Measurements from ENCODE around the gene UBC.
"Not testable (repeated sequence)": the region's sequence is repeated elsewhere in the genome, so short reads cannot be mapped to it uniquely, and the experiment has no call there.

The UBC gene

DNA sequence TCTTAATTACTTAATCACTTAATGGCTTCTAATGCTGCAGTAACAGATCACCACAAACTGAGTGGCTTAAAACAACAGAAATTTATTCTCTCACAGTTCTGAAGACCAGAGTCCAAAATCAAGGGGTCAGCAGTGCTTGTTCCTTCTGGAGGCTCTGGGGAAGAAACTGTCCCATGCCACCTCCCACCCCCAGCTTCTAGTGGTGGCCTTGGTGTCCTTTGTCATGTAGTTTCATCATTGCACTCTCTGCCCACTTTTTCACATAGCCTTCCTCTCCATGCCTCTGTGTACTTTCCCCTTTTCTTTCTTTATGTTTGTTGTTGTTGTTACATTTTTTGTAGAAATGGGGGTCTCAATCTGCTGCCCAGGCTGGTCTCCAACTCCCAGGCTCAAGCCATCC is 16.1 kb upstream of the UBC start:
- DNase-seq: no peak

DNA sequence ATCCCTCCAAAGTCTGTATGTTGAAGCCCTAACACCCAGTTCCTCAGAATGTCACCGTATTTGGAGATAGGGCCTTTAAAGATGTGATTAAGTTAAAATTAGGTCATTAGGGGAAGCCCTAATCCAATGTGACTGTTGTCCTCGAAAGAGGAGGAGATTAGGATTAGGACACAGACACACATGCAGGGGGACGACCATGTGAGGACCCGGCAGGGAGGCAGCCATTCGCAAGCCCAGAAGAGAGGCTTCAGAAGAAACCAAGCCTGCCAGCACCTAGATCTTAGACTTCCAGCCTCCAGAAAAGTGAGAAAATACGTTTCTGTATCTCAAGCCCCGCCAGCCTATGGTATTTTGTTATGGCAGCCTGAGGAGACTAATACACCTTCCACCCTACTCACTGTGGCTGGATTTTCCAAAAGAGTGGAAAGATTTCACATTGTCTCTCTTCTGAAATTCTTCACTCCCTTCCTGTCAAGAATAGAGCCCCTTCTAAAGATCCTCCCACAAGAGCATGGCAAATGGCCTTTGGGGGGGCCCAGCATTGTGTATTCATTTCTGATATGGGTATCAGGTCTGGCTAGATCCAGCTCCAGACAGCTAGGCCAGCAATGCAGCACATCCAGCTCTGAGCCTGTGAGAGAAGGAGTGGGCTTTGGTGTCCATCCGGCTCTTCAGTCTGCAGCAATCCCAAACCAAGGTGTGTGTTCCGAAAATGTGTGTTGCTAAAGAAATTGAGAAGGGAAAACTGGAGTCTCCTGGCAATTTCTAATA is 15.4 kb upstream of the UBC start:
- no peak for DNase-seq

DNA sequence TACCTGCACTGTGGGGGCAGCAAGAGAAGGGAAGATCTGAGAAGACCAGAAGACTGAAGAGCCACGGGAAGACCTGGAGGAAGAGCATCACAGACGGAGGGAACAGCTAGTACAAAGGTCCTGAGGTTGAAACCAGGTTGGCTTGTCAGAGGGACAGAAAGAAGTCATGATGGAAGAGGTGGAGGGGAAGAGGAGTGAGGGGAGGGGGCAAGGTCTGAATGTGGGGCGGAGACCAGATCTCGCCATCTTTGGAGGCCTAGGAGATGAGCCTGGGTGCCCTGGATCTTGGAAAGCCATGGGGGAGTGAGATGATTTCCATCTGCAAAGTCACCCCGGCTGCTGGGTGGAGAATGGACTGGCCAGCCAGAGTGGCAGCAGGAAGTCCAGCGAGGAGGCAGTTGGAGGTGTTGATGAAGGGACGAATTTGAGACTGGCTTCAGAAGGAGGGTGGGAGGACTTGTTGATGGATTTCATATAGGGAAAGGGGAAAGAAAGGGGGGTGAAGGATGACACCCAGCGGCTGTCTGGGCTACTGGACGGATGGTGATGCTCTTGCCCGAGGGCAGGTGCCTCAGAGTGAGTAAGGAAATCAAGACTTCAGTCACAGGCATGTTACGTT is 14.6 kb upstream of the UBC start:
- DNase-seq: no peak

DNA sequence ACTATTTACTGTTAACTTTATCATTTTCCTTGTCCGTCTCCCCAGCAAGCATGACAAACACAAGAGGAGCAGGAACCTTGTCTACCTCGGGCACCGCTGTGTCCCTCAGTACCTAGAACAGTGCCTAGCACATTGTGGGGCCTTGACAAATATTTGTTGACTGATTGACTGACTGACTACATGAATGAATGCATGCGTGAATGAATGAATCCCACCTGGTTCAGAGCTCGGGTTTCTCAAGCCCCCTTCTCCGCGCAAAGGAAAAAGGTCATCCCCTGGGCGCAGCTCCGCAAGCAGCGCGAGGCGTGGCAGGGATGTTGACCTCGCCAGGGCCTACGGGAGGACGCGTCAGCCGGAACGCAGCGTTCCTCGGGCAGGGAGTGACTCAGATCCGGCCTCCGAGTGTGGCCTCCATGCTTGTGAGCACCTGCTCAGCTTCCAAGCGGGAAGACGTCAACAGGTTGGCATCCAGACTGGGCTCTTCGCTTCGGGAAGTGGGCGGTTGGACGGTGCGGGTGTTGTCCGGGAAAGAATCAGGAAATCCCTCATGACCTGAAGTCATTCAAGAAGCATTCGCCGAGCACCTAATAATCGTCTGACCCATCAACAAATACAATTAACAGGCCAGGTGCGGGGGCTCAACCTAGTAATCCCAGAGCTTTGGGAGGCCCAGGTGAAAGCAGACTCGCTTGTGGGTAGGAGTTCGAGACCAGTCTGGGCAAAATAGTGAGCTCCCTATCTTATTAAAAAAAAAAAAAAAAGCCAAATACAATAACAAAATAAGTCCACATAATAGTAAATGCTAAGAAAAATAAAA is 13.9 kb upstream of the UBC start:
- DNase-seq: no peak

DNA sequence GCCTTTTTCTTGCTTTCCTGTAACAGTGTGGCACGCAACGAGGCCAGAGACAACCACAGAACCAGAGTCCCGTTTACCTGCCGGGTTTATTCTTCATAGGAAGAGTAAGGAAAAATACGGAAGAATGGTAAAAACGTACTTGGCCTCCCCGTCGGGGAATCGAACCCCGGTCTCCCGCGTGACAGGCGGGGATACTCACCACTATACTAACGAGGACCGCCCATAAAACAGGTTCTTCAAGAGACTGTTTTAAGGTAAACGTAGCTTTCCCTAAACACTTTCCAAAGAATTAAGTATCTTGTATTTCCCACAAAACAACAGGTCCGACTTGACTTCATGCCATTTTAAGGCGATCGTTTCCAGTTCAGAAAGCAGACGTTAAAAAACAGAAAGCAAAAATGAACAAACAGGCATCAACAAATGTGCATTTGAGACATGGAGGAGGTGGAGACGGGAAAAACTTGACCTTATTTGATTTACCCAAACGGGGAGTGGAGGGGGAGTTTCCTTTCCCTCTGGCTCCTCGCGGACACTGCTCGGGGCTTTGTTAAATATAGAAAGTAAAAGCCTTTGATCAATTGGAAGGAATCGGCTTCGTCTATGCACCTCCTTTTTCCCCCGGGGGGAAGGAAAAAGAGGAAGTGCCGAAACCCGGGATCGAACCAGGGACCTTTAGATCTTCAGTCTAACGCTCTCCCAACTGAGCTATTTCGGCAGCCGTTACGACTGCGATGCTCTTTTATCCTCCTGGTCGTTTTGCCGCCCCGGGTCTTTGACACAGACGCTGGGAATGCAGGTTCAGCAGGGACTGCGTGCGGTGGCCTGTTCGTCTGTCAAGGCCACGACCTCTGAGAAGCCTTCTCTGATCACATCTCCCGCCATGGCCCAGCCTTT is 13.0 kb upstream of the UBC start:
- DNase-seq: no peak

DNA sequence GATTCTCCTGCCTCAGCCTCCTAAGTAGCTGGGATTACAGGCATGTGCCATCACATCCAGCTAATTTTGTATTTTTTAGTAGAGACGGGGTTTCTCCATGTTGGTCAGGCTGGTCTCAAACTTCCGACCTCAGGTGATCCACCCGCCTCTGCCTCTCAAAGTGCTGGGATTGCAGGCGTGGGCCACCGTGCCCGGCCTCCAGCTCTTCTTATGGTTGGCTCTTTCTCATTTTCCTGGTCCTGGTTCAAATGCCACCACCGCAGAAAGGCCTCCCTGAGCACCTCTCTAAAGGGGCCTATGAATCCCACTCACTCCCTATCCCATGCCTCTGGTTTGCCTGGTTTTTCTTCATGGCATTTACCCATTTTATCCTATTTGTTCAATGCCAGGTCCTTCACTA is 11.3 kb upstream of the UBC start:
- not testable (repeated sequence) for DNase-seq

DNA sequence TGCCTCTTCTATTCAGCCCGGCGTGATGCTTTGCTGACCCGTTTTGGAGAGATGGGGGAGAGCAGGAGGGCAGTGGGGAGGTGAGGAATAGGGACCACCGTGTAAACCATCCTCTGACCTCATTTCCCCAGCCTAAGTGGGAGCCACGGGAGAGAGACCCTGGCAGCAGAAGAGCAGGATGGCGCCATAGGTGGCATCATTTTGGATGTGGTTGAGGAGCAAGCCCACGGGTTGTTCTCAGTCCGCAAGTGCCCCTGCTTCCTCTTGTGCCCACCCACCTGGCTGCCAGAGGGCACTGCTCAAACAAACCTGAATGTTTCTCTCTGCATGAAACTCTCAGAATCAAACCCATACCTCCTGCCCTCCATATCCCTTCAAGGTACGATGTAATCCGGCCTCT is 10.7 kb upstream of the UBC start:
- no peak for DNase-seq

DNA sequence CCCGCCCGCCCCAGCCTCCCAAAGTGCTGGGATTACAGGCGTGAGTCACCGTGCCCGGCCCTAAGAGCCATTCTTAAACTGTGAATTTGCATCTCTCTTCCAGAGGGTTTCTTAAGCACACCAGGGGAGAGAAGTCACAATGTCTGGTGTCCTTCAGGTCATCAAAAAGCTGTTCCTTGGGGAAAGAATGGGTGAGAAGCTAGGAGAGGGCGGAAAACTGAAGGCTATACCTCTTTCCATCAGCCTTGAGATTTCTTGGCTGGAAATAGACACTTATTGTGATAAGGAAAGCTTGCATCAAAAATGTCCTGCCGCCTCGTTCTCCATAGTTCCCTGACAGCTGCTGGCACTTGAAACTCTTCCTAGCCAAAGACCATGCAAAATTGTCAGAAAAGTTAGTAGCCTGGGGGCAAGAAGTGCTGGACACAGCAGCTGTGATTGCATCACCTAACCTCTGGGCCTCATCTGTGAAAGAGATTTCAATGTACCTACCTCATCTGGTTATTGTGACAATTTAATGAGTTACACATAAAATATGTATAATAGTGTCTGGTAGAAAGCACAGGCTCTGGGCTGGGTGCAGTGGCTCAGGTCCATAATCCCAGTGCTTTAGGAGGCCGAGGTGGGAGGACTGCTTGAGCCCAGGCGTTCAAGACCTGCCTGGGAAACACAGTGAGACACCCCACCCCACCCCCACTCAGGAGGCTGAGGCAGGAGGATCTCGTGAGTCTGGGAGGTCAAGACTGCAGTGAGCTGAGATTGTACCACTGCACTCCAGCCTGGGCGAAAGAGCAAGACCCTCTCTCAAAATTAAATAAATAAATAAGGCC is 9.7 kb upstream of the UBC start:
- no peak for DNase-seq

DNA sequence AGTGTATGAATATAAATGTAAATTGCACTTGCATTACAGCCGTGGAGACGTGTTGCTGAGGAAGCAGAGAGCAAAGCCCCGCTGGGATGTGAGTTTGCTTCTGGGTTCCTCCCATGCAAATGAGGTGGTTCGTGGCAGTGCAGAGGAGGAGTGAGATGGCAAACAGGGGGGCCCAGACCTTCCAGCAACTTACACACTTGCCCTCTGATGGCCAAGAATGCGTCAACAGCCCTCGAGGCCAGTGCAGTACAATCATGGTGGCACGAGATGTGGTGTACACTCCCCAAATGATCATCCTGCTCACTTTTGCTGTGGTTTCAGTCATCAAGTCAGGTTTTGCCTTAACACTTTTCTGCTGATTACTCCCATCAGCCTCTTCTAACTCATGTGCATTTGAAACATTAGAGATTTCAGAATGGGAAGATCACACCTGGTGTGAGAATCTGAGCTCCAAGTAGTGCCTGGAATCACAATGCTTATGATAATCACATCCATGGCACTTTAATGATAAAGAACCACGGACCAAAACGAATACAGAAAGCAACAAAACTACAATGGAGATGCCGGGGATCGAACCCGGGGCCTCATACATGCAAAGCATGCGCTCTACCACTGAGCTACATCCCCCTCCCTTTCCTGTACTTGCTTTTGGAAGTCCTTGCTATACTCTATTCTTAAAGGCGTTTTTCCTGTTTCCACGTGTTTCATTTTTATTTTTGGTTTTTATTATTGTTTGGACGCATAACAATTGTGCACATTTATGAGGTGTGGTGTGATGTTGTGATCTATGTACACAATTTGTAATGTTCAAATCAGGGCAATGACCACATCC is 7.0 kb upstream of the UBC start:
- no peak for DNase-seq

DNA sequence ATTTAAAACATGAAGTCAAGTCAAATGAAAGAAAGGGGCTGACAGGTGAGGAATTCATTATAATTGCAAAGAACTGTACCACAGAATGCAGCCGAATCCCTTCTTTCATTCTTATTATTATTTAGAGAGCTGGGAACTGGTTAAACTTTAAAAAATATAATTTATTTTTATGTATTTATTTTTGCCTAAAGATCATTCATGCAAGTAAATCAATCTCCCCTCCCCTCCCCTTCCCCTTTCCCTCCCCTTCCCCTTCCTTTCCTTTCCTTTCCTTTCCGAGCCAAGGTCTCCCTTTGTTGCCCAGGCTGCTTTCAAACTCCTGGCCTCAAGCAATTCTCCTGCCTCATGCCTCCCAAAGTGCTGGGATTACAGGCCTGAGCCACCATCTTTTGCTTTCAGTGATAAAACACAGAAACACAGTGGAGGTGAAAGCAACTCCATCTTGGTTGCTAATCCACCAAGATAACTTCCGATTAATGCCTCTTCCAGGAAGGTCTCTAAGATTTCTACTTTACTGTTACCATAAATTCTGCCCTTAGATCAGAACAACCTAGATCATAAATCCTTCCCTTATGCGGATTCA is 6.0 kb upstream of the UBC start:
- no peak for DNase-seq

DNA sequence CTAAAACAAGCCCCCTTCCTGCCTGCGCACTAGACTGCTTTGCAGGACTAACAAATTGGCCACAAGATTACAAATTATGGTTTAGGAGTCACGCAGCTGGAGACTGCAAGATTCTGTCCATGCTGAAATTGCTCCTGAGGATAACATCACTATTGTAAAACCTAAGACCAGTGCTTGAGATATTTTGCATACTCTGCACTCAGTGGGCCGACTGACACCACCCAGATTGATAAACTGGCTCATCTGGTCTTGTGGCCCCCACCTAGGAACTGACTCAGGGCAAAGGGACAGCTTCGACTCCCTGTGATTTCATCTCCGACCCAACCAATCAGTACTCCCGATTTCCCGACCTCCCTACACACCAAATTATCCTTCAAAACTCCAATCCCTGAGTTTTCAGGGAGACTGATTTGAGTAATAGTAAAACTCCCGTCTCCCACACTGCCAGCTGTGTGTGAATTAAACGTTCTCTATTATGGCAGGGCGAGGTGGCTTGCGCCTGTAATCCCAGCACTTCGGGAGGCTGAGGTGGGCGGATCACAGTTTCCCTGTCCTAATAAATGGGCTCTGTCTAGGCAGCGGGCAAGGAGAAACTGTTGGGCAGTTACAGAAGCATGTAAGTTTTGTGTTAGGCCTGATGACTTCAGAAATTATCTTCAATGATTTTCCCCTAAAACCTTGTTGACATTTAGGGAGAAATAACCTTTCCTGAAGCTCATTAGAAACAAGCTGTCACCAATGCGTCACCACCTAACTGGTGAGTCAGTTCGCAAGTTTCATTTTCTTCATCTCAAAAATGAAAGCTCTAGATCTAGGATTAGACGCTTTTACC is 5.3 kb upstream of the UBC start:
- no peak for DNase-seq

DNA sequence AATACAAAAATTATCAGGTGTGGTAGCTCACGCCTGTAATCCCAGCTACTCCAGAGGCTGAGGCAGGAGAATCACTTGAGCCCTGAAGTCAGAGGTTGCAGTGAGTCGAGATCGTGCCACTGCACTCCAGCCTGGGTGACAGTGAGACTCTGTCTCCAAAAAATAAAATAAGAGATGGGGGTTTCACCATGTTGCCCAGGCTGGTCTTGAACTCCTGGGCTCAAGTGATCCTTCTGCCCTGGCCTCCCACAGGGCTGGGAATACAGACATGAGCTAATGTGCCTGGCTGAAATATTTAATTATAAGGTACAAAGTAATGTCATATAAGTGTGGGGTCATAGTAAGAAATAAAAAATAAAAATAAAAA is 4.2 kb upstream of the UBC start:
- not testable (repeated sequence) for DNase-seq

DNA sequence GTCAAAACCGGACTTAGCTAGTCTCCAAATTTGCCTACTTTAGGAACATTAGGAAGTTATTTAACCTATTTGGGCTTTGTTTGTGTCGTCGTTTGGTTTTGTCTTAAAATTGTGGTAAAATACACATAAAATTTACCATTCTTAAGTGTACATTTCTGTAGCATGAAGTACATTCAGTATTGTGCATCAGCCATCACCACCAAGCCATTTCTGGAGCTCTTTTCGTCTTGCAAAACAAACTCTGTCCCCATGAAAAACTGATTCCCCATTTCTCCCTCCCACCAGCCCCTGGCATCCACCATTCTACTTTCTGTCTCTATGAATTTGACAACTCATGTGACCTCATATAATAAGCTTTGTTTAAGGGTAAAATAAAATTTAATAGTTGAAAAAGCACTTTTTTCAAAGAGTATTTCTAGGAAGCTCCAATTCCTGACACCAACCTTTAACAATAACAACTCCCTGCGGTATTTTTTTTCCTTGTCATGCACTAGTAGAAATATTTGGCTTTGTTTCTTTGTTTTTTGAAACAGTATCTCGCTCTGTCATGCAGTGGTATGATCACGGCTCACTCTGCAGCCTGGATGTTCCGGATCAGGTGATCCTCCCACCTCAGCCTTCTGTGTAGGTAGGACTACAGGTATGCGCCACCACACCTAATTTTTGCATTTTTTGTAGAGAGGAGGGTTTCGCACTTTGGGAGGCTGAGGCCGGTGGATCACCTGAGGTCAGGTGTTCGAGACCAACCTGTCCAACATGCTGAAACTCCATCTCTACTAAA is 3.6 kb upstream of the UBC start:
- DNase-seq: no peak

DNA sequence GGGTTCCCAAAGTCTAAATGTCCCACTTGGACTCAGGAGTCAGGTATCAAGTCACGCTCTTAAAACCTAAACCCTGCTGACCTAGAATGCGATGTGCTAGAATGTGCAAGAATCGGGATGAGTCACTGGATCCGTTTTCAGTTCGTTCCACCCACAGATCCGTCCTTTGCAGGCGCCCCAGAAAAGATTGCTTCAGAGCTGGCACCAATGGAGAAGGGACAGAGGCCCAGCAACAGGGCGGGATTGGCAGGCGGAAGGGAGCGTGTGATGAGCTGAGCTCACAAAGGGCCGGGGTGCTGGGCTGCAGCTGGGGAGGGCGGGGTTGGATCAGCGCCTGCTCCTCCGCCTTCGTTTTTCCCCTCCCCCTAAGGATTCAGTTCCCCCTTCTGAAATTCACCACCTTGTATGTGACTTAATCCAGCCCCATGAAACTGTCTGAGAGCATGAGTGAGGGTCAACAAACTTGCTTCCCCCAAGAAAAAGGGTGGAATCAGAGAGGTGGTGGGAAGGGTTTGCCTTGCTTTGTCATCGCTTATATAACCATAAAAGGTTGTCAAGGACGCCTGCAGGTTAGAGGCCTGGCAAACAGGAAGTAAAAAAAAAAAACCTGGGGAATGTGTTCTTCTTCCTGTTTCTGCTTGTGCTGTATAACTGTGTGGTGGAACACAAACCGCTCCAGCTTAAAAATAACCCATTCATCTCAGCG is 2.8 kb upstream of the UBC start:
- DNase-seq: no peak

DNA sequence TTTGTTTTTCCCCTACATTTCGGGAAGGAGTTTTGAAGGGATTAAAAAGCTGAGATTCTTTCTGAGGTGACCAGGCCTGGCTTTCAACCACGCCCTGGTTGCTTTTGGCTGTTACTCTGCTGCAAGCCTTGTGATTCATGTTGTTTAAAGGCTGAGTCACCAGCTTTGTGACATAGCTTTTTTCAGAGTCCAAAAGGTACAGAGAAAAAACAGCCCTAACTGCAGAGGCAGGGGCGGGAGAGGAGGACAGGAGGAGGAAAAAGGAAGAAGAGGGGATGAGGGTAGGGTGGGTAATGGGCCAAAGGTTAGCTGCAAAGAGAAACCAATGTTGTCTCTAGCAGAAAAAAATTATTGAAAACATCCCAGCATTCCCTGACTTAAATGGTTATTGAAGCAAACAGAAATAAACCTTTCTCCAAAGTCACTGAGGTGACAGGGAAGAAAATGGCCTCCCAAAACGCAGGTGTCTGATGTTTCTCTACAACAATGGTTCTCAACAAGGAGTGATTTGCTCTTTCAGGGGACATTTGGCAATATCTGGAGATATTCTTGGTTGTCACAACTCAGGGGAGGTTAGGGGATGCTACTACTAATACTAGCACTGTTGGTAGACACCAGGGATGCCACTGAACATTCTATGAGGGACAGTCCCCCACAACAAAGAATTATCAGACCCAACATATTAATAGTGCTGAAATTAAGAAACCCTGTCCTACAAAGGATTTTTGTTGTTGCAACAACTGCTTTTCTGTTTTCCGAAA is 2.1 kb upstream of the UBC start:
- DNase-seq: no peak

DNA sequence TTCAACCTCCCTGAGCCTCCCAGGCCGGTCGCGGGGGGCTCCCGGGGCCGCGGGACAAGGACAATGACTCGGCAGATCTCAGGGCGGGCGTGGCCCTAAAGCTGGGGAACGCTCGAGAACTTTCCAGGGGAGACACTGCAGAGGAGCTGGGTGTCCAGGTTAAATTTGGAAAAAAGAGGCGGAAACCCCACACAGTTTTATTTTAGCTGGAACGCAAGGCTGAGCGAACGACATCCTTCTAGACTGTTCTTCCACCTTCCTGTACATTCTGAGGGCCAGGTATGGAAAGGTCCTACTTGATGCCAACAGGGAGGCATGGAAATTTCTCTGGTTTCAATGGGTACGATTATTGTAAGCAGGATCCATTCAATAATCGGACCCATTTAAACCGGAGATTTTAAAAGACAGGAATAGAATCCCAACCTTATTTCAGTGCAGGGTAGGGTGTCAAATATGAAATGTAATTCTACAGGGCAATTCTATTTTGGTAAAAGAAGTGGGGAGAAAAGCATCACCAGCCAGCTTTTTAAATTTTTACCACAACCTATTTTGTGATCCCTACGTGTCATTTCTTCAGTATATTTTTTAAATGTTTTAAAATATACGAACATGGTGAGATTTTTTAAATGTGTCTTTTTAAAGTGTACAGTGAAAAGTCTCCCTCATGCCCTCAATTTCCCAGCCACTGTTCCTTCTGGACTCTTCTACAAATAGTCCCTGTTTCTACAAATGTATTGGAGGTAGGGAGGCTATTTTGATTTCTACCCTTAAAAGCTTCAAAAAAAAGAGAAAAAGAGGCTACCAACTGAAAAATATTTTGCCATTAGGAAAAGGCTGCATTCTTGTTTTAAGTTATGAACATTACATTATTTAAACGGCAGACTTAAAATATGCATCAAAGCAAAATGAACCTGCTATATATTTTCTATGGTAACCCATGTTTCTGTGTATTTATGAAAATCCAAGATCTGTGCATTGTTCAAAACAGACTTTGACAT is 1.1 kb upstream of the UBC start:
- no peak for DNase-seq
